HCT116 (cell line): ENCODE results near the gene TXNDC12. TPM values are rescaled to one million over a fixed set of nuclear protein-coding genes. Genes with fewer than 3 reads are reported as not detected.

Source experiments
- ATAC-seq: fragments of 200-7000 bp; cut with Tn5 transposase; 2 replicates; pipeline ENCODE4 v1.9.1; 2020; ENCODE audit warnings: mild to moderate bottlenecking, moderate library complexity
- BruUV-seq: library from RNA; stranded (reverse); fragments of 400-500 nt; replicated peaks from 2 replicates; lab custom pipeline; 2021; lab: Mats Ljungman, UMichigan
- CTCF ChIA-PET: fragments of 300-600 bp; sonication (Branson Sonifier 250); formaldehyde crosslinking; loops from one replicate; lab custom pipeline; 2021; ENCODE audit warnings: antibody characterized with exemption; lab: Charles Lee
- POLR2A ChIA-PET: fragments of 300-600, 350-600 bp; sonication (Branson Sonifier 250); formaldehyde crosslinking; loops from one replicate; lab custom pipeline; 2021; ENCODE audit warnings: antibody characterized with exemption; lab: Charles Lee
- RAD21 ChIA-PET, 2 experiments: fragments of 300-600 bp; sonication (Branson Sonifier 250); formaldehyde crosslinking; loops; one replicate each; lab custom pipeline; 2023; ENCODE audit warnings: low total read pairs in 2 of 2; ENCODE audit not compliant: uncharacterized antibody in 2 of 2, unreplicated experiment in 2 of 2, low non-redundant PET in 1 of 2; lab: Charles Lee
- DNase-seq: peaks from one replicate; pipeline ENCODE4 v3.0.0-alpha.2; 2010; ENCODE audit warnings: low read depth, low spot score
- H2AFZ ChIP-seq: fragments of 200-600 bp; shearing (Covaris generic), sonication (generic); 2 replicates; pipeline ENCODE4 v1.6.1; 2017; ENCODE audit warnings: low read depth, mixed run types, mixed read lengths, antibody characterized with exemption, low read length; ENCODE audit not compliant: poor library complexity, severe bottlenecking
- H3K27ac ChIP-seq: 2 replicates; pipeline ENCODE4 v1.5.1; 2012; ENCODE audit warnings: low read depth, low read length
- H3K27me3 ChIP-seq: fragments of 200-600 bp; sonication (generic); 2 replicates; pipeline ENCODE4 v1.6.1; 2016; ENCODE audit warnings: mixed run types, low read length, mixed read lengths; ENCODE audit not compliant: insufficient read depth
- H3K36me3 ChIP-seq, 2 experiments: fragments of 200-500 bp in 1 of 2; fragments of 200-600 bp in 1 of 2; sonication (Bioruptor generic) in 1 of 2; sonication (generic) in 1 of 2; 2 replicates each; pipeline versions ENCODE4 v1.5.1 to v1.6.1; 2014 to 2016; ENCODE audit warnings: low read length in 2 of 2, inconsistent platforms in 1 of 2, mixed read lengths in 1 of 2, mixed run types in 1 of 2; ENCODE audit not compliant: insufficient read depth in 2 of 2, control insufficient read depth in 1 of 2
- H3K4me1 ChIP-seq, 2 experiments: fragments of 200-600 bp in 1 of 2; sonication (generic) in 1 of 2; 2 replicates each; pipeline versions ENCODE4 v1.5.1 to v1.6.1; 2012 to 2017; ENCODE audit warnings: low read length in 2 of 2, inconsistent platforms in 1 of 2, mild to moderate bottlenecking in 1 of 2, mixed read lengths in 1 of 2, mixed run types in 1 of 2, moderate library complexity in 1 of 2; ENCODE audit not compliant: insufficient read depth in 2 of 2, control insufficient read depth in 1 of 2
- H3K4me2 ChIP-seq: fragments of 200-600 bp; sonication (generic); 2 replicates; pipeline ENCODE4 v1.6.1; 2017; ENCODE audit warnings: mixed run types, low read length, mixed read lengths
- H3K4me3 ChIP-seq, 2 experiments: fragments of 200-600 bp in 1 of 2; sonication (generic) in 1 of 2; replicated peaks in 1 of 2; 2 replicates each; pipeline ENCODE4 v1.5.1; 2011 to 2016; ENCODE audit warnings: low read length in 2 of 2, control low read depth in 1 of 2, low read depth in 1 of 2, mild to moderate bottlenecking in 1 of 2, mixed read lengths in 1 of 2, mixed run types in 1 of 2
- H3K79me2 ChIP-seq: fragments of 200-600 bp; sonication (generic); 2 replicates; pipeline ENCODE4 v1.6.1; 2017; ENCODE audit warnings: mild to moderate bottlenecking, mixed run types, low read length, moderate library complexity, mixed read lengths; ENCODE audit not compliant: insufficient read depth
- H3K9ac ChIP-seq: fragments of 200-600 bp; sonication (generic); 2 replicates; pipeline ENCODE4 v1.6.1; 2016; ENCODE audit warnings: low read length, mixed read lengths
- H3K9me2 ChIP-seq: fragments of 200-600 bp; sonication (generic), shearing (Covaris generic); 2 replicates; pipeline ENCODE4 v1.6.1; 2017; ENCODE audit warnings: mixed run types, mild to moderate bottlenecking, moderate library complexity; ENCODE audit not compliant: insufficient read depth
- H3K9me3 ChIP-seq, 2 experiments: fragments of 200-500 bp in 1 of 2; fragments of 200-600 bp in 1 of 2; sonication (Bioruptor generic) in 1 of 2; sonication (generic) in 1 of 2; 2 replicates each; pipeline ENCODE4 v1.6.1; 2014 to 2017; ENCODE audit warnings: low read length in 2 of 2, mixed read lengths in 2 of 2, inconsistent platforms in 1 of 2, low read depth in 1 of 2, mild to moderate bottlenecking in 1 of 2, mixed run types in 1 of 2, moderate library complexity in 1 of 2; ENCODE audit not compliant: control insufficient read depth in 1 of 2, insufficient read depth in 1 of 2
- H4K20me1 ChIP-seq: fragments of 200-600 bp; sonication (generic), shearing (Covaris generic); 2 replicates; pipeline ENCODE4 v1.6.1; 2017; ENCODE audit warnings: mixed run types, mild to moderate bottlenecking, moderate library complexity; ENCODE audit not compliant: insufficient read depth
- ATF3 ChIP-seq: IDR thresholded peaks from 2 replicates; pipeline ENCODE4 v1.6.1; 2012
- EZH2 ChIP-seq: fragments of 200-600 bp; sonication (generic); IDR thresholded peaks from 2 replicates; pipeline ENCODE4 v1.6.1; 2017; ENCODE audit warnings: antibody characterized with exemption, mixed run types
- SP1 ChIP-seq: IDR thresholded peaks from 2 replicates; pipeline ENCODE4 v1.6.1; 2012; ENCODE audit warnings: low read depth
- YY1 ChIP-seq: IDR thresholded peaks from 2 replicates; pipeline ENCODE4 v1.6.1; 2011; ENCODE audit warnings: low read length, low read depth, moderate library complexity, mild to moderate bottlenecking; ENCODE audit not compliant: insufficient replicate concordance; ENCODE audit errors: extremely low read depth
- ZBTB33 ChIP-seq: IDR thresholded peaks from 2 replicates; pipeline ENCODE4 v1.6.1; 2011; ENCODE audit warnings: mild to moderate bottlenecking, low read length, moderate library complexity; ENCODE audit not compliant: insufficient replicate concordance; ENCODE audit errors: extremely low read depth
- ZFX ChIP-seq: fragments of 450-650 bp; IDR thresholded peaks from 2 replicates; pipeline ENCODE4 v1.6.1; 2017
- ZNF274 ChIP-seq: fragments of 200-500 bp; sonication (Bioruptor generic); IDR thresholded peaks from 2 replicates; pipeline ENCODE4 v1.6.1; 2014; ENCODE audit warnings: mild to moderate bottlenecking, low read depth, low read length, inconsistent platforms
- intact Hi-C: fragments of 100-400 bp; cut with micrococcal nuclease; formaldehyde crosslinking; loops from 2 replicates; pipeline ENCODE4 v1.10.0; 2022
- total RNA-seq: library from RNA; stranded (reverse); gene quantifications from one replicate; pipeline ENCODE4 v1.2.1, GENCODE V29; 2021; ENCODE audit not compliant: unreplicated experiment

Gene TXNDC12
- total RNA-seq, 1 experiment from 2014 or later, result 82.8 TPM

GRCh38 chr1:51997974-51998382, 57.0 kb downstream of the TXNDC12 start:
- Histone ChIP-seq H3K9me2 (no peaks in the 10 kb centered on the region), H3K4me1 (no peaks in the 10 kb centered on the region; a peak in 1 of 4 replicates), H3K9ac (no peak overlapping the region), H4K20me1 (no peaks in the 10 kb centered on the region), H3K36me3 (no peaks in the 10 kb centered on the region), H3K4me3 (no peak overlapping the region), H3K27ac (no peak overlapping the region), H2AFZ (no peak overlapping the region), H3K9me3 (no peaks in the 10 kb centered on the region), H3K79me2 (no peaks in the 10 kb centered on the region), H3K27me3 (no peaks in the 10 kb centered on the region), H3K4me2 (no peak overlapping the region)
- ChIA-PET CTCF (interaction anchor here (1.3 kb wide), 1 partner anchor 101 kb away, joined by 5 read pairs; no protein-coding TSS in a partner anchor), POLR2A (no interaction called here), RAD21 (no interaction called here)
- intact Hi-C loops, result no loop called here
- no peak for TF ChIP-seq YY1
- TF ChIP-seq ZBTB33, result no peak
- no peak for TF ChIP-seq ZNF274
- no peak for TF ChIP-seq ZFX
- no peak for TF ChIP-seq EZH2
- no peak for TF ChIP-seq SP1
- no peak for TF ChIP-seq ATF3
- DNase-seq (no peak), ATAC-seq (no peak)
- no TSS peak for BruUV-seq
